ENCODE measurements around the gene PPP2R1B.

The PPP2R1B gene

GRCh38 chr11:111765984-111766833 lies at the start of gene PPP2R1B:
TSS of gene PPP2R1B (minus strand) at chr11:111766389. CDS start at chr11:111766361, 28 bp downstream.
- H3K27me3 ChIP-seq (ENCODE audit: insufficient read depth, poor library complexity, severe bottlenecking), result no peaks in the 10 kb centered on the region
- no peaks in the 10 kb centered on the region for H3K9me3 ChIP-seq (ENCODE audit: severe bottlenecking)
- ATAC-seq (ENCODE audit: low read depth) (peak; percentile 91), DNase-seq (ENCODE audit: low spot score) (peak; percentile 81)
- peaks cover 27% of the 10 kb centered on the region for H3K36me3 ChIP-seq (ENCODE audit: low read depth)
- H3K4me1 ChIP-seq (ENCODE audit: insufficient read depth, poor library complexity, severe bottlenecking), result peaks cover 4% of the 10 kb centered on the region
- TF ChIP-seq CTCF (IDR thresholded peaks at IDR 0.05; ENCODE audit: poor library complexity, severe bottlenecking), result no peak
- peak within 1 kb of the TSS; percentile 51 for H3K27ac ChIP-seq (ENCODE audit: poor library complexity, severe bottlenecking)
- peak within 1 kb of the TSS; percentile 78 for H3K4me3 ChIP-seq (ENCODE audit: severe bottlenecking)

- TF ChIP-seq CTCF (IDR thresholded peaks at IDR 0.05; ENCODE audit: poor library complexity, severe bottlenecking), result no peak
- no peak for DNase-seq (ENCODE audit: low spot score)
- Histone ChIP-seq H3K4me1 (ENCODE audit: insufficient read depth, poor library complexity, severe bottlenecking) (no peaks in the 10 kb centered on the region), H3K36me3 (ENCODE audit: low read depth) (peaks cover 4% of the 10 kb centered on the region), H3K27me3 (ENCODE audit: insufficient read depth, poor library complexity, severe bottlenecking) (no peaks in the 10 kb centered on the region), H3K9me3 (ENCODE audit: severe bottlenecking) (no peaks in the 10 kb centered on the region), H3K27ac (ENCODE audit: poor library complexity, severe bottlenecking) (no peak overlapping the region), H3K4me3 (ENCODE audit: severe bottlenecking) (no peak overlapping the region)
- ATAC-seq (ENCODE audit: low read depth), result no peak
Measured at GRCh38 chr11:111815489-111815888, 49.3 kb upstream of the PPP2R1B start.

GRCh38 chr11:111814557-111815320 lies 48.5 kb upstream of the PPP2R1B start:
- Histone ChIP-seq H3K36me3 (ENCODE audit: low read depth) (peaks cover 4% of the 10 kb centered on the region), H3K27me3 (ENCODE audit: insufficient read depth, poor library complexity, severe bottlenecking) (no peaks in the 10 kb centered on the region), H3K4me3 (ENCODE audit: severe bottlenecking) (no peak overlapping the region), H3K9me3 (ENCODE audit: severe bottlenecking) (no peaks in the 10 kb centered on the region), H3K27ac (ENCODE audit: poor library complexity, severe bottlenecking) (no peak overlapping the region), H3K4me1 (ENCODE audit: insufficient read depth, poor library complexity, severe bottlenecking) (no peaks in the 10 kb centered on the region)
- no peak for ATAC-seq (ENCODE audit: low read depth)
- no peak for DNase-seq (ENCODE audit: low spot score)
- no peak for TF ChIP-seq CTCF (IDR thresholded peaks at IDR 0.05; ENCODE audit: poor library complexity, severe bottlenecking)

- H3K9me3 ChIP-seq (ENCODE audit: severe bottlenecking), result no peaks in the 10 kb centered on the region
- H3K4me3 ChIP-seq (ENCODE audit: severe bottlenecking), result no peak overlapping the region
- H3K27me3 ChIP-seq (ENCODE audit: insufficient read depth, poor library complexity, severe bottlenecking), result no peaks in the 10 kb centered on the region
- no peak for ATAC-seq (ENCODE audit: low read depth)
- H3K36me3 ChIP-seq (ENCODE audit: low read depth), result peaks cover 10% of the 10 kb centered on the region
- no peak for TF ChIP-seq CTCF (IDR thresholded peaks at IDR 0.05; ENCODE audit: poor library complexity, severe bottlenecking)
- DNase-seq (ENCODE audit: low spot score), result no peak
- no peaks in the 10 kb centered on the region for H3K4me1 ChIP-seq (ENCODE audit: insufficient read depth, poor library complexity, severe bottlenecking)
- H3K27ac ChIP-seq (ENCODE audit: poor library complexity, severe bottlenecking), result no peak overlapping the region
Measured at GRCh38 chr11:111814106-111814505, 47.9 kb upstream of the PPP2R1B start.
